Nucleus accumbens (tissue), 56 donors: Measurements from ENCODE around the gene ARPC1A.
"Not testable (repeated sequence)": the region's sequence is repeated elsewhere in the genome, so short reads cannot be mapped to it uniquely, and the experiment has no call there.

Experiments
- DNase-seq, 56 donors: peaks; one replicate each; lab custom pipeline; 2025; lab: John Stamatoyannopoulos, UW

Gene ARPC1A

GRCh38 chr7:99325592-99326407 lies at the start of gene ARPC1A:
Gene ARPC1A (plus strand): TSS chr7:99325898. CDS start chr7:99333354, 7,456 bp downstream.
- peak in 55 of 56 donors; percentile 16 to 90 (median 79) for DNase-seq

GRCh38 chr7:99278180-99278579 lies 47.5 kb upstream of the ARPC1A start:
- no peak for DNase-seq

DNA sequence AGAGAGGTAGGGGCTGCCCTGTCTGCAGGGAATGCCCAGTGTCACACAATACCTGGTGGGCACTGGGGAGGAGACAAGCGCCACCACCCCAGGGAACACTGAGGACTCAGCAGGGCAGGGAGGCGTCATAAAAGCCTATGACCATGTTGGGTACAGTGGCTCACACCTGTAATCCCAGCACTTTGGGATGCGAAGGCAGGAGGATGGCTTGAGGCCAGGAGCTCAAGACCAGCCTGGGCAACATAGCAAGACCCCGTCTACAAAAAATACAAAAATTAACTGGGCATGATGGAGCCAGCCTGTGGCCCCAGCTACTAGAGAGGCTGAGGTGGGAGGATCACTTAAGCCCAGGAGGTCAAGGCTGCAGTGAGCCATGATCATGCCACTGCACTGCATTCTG lies 41.5 kb upstream of the ARPC1A start:
- DNase-seq = not testable (repeated sequence)

- no peak for DNase-seq
Measured at GRCh38 chr7:99287779-99288534, 37.7 kb upstream of the ARPC1A start.

GRCh38 chr7:99289185-99289584 lies 36.5 kb upstream of the ARPC1A start:
- no peak for DNase-seq

DNA sequence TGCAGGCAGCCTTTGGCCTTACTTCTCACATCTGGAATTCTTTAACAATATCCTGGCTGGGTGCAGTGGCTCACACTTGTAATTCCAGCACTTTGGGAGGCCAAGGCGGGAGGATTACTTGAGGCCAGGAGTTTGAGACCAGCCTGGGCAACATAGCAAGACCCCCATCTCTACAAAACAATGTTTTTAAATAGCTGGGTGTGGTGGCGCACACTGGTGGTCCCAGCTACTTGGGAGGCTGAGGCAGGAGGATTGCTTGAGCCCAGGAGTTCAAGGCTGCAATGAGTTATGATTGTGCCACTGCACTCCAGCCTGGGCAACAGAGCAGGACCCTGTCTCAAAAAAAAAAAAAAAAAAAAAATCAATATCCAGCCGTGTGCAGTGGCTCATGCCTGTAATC lies 35.5 kb upstream of the ARPC1A start:
- DNase-seq = not testable (repeated sequence)

DNA sequence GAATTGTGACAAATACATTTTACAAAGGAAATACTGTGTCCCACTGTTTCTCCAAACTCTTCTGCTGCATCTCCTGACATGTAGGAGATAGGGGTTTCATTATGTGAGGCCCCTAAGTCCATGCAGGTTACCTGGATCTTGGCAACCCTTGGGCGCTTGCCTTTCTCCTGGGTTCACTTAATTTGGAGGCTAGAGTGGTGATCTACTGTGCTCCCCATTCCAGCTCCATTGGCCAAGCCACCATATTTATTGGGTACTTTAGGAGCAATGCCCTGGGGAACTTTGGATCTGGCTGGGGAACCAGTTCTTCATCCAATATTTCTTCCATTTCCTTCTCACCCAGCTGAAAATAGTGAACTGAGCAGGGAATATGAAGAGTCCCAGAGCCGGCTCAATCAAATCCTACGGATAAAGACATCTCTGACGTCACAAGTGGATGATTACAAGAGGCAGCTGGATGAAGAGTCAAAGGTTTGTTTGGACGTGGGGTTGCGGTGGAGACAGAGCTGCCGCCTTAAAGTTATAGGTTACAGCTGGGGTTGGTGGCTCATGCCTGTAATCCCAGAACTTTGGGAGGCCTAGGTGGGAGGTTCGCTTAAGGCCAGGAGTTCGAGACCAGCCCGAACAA lies 34.6 kb upstream of the ARPC1A start:
- DNase-seq = no peak

GRCh38 chr7:99292127-99292526 lies 33.6 kb upstream of the ARPC1A start:
- no peak for DNase-seq

DNA sequence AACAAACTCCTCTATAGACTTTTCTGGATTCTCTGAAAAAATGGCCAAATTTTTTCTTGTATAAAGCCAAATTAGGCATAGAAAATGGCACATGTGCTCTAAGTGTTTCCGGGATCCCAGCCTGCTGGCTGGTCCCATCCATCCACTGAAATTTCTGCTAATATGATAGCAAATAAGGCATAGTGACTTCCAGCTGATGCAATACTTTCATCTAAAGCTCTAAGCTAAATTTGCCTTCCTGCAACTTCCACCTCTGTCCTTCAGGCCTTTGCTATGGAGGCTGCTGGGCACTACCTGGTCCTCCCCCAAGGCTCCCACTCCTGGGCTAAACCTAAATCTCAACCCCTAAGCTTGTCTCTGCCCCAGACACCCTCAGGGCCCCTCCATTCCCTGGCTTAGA lies 32.5 kb upstream of the ARPC1A start:
- no peak for DNase-seq

DNA sequence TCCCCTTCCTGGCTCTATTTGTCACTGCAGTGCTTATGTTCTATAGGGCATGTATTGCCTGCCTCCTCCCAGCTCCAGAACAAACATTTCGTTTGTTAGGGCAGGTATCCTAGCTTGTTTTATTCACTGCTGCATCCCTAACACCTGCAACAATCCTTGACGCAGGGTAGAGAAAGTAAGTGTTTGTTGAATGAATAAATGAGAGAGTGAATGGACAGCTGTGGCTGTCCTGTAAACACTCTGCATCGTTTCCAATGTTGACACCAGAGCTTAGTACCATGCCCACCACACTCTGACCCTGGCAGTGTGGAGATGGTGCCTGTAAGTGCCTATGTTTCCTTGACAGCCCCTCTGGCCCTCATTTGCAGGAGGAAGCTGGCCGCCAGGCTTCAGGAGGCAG lies 32.0 kb upstream of the ARPC1A start:
- DNase-seq = no peak

- DNase-seq = no peak
Measured at GRCh38 chr7:99296471-99296870, 29.2 kb upstream of the ARPC1A start.

DNA sequence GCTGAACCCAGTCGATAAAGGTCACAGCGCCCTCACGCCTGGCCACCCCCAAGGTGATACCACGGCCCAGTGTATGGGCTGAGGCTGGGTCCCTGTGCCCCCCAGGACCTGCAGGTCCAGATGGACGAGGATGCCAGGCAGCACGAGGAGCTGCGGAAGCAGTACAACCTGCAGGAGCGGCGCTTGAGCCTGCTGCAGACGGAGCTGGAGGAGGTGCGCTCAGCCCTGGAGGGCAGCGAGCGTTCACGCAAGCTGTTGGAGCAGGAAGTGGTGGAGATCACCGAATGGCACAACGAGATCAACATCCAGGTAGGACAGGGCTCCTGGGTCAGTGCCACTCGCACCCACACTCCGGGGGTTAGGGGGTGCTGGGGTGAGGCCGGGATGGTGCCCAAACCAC lies 24.2 kb upstream of the ARPC1A start:
- no peak for DNase-seq

DNA sequence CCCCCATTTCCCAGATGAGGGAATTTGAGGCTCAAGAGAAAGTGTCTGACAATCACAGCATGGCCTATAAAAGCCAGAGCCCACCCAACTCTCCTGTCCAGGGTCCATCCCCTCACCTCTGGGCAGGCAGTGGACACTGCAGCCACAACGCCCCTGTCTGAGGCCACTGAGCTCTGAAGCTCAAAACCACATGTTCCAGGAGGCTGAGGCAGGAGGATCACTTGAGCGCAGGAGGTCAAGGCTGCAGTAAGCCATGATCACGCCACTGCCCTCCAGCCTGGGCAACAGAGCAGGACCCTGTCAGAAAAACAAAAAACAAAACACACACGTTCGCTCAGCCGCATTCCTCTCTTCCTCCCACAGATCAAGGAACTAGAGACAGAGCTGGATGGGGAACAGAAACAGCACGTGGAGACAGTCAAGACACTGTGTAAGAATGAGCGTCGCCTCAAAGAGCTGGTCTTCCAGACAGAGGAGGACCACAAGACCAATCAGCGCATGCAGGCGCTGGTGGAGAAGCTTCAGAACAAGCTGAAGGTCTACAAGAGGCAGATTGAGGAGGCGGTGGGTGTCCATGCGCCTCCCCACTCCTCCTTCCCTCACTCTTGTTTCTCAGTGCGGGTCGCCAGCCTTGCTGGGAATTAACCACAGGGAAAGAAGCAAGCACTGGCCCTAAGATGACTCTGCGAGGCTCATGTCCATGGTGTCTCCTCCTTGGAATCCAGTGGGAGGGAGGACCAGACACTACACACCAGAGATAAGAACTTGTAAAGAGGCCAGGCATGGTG lies 20.0 kb upstream of the ARPC1A start:
- no peak for DNase-seq

- DNase-seq = peak in 7 of 56 donors; percentile 4 to 17 (median 14)
Measured at GRCh38 chr7:99308461-99309074, 17.1 kb upstream of the ARPC1A start.

DNA sequence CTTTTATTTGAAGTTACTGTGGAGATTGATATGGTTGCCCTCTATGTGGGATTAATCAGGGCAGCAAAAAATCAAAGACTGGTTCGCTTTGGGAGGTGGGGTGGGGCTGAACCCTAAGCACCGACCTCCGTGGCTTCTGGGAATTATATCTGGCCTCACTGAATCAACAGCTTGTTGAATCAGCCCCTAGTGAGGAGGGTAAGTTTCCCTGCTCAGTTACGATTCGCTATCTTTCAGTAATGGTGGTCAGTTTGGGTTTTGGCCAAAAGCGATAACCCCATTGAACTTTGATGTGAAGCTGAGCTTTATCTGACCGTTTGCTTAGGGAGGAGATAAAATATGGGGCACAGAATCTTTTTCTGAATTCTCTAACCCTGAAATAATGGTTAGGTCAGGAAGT lies 16.6 kb upstream of the ARPC1A start:
- DNase-seq = no peak

DNA sequence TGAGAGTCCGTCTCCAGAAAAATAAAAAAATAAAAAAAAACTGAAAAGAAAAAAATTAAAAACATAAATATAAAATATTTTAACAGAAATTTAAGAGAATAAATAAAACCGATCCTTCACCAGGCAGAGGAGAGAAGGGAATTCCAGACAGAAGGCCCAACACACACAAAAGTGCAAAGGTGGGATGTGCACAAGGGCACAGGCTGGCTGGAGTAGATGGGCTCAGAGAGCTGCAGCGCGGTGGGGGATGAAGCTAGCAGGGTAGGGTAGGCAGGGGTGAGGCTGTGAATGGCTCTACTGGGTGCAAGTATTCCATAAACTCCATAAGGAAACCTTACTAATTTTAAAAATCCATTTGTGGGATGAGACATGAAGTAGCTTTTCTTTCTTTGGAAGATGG lies 15.7 kb upstream of the ARPC1A start:
- DNase-seq = no peak

GRCh38 chr7:99311702-99312101 lies 14.0 kb upstream of the ARPC1A start:
- DNase-seq = no peak

DNA sequence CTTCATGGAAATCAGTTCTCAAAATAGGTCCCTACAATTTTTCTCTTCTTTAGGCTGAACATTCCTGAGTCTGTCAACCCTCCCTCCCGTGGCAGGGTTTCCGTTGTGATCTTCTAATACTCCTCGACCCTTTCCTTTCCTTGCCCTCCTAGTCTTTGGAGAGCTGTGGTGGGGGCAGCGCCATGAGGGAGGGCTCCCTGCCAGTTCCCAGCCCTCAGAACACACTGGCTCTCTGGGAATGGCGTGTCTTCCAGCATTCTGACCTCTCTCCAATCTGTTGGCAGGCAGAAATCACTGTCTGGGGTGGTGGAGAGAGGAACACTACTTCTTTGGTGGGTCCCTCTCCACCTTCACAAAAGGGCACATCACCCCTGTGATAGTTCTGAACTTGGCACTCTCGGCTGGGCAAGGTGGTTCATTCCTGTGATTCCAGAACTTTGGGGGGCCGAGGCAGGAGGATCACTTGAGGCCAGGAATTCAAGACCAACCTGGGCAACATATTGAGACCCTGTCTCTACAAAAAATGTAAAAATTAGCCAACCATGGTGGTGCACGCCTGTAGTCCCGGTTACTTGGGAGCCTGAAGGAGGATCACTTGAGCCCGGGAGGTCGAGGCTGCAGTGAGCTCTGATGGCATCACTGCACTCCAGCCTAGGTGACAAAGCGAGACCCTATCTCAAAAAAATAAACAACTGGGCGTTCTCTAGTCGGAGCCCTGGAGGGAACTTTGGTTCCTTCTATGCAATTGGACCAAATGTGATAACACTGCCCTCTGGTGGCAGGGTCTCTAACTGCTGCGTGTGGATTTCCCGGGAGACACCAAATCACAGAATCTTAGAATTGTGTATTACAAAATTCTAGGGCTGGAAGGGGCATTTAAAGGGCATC lies 13.1 kb upstream of the ARPC1A start:
- DNase-seq = peak in 48 of 56 donors; percentile 3 to 88 (median 36)

DNA sequence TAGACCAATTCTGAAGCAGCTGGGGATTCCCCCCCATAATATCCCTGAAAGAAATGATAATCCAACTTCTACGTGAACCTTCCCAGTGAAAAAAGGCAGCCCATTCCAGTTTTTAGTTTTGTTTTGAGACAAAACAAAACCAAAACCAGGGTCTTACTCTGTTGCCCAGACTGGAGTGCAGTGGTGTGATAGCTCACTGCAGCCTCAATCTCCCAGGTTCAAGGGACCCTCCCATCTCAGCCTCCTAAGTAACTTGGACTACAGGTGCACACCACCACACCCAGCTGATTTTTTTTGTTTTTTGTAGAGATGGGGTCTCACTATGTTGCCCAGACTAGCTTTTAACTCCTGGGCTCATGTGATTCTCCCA lies 12.5 kb upstream of the ARPC1A start:
- DNase-seq = no peak
